Islet precursor cell (in vitro differentiated cells): ENCODE results near the gene PREP.
"Not testable (repeated sequence)": the region's sequence is repeated elsewhere in the genome, so short reads cannot be mapped to it uniquely, and the experiment has no call there.

Experiments
- DNase-seq: peaks from one replicate; pipeline ENCODE4 v3.0.0-alpha.2; 2018

Gene PREP

GRCh38 chr6:105258816-105259215 is 144.1 kb downstream of the PREP start:
- DNase-seq: peak; percentile 56

GRCh38 chr6:105257340-105257739 is 145.5 kb downstream of the PREP start:
- DNase-seq: no peak

- no peak for DNase-seq
Measured at GRCh38 chr6:105256619-105257018, 146.3 kb downstream of the PREP start.

- peak; percentile 67 for DNase-seq
Measured at GRCh38 chr6:105253787-105254186, 149.1 kb downstream of the PREP start.

GRCh38 chr6:105251689-105252088 is 151.2 kb downstream of the PREP start:
- DNase-seq: no peak

- DNase-seq: no peak
Measured at GRCh38 chr6:105250533-105250932, 152.3 kb downstream of the PREP start.

- no peak for DNase-seq
Measured at GRCh38 chr6:105243487-105243886, 159.4 kb downstream of the PREP start.

- DNase-seq: no peak
Measured at GRCh38 chr6:105235155-105235554, 167.7 kb downstream of the PREP start.

- not testable (repeated sequence) for DNase-seq
Measured at GRCh38 chr6:105231771-105232170, 171.1 kb downstream of the PREP start.
